LoVo (cell line): ENCODE data around the gene RABGAP1L.
"Not testable (repeated sequence)": the region's sequence is repeated elsewhere in the genome, so short reads cannot be mapped to it uniquely, and the experiment has no call there.

Source experiments
- DNase-seq: peaks from one replicate; pipeline ENCODE4 v3.0.0-alpha.2; 2016; ENCODE audit warnings: low spot score

Gene RABGAP1L

DNA sequence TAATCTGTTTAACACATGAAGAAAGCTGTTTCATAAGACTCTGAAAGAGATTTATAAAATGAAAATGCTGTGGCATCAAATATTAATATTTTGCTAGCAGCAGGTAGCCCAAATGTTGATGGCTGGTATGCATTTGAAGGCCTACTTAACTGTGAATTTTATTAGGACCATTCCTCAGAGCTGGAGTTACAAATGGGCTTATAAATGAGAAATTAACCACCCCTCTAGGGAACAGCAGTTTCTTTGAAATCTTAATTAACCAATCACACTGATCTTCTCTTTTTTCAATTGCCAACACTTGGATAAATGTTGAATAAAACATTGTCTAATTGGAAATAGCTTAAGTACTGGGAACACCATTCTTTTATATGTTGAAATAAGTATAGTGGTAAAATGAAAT lies 418.4 kb downstream of the RABGAP1L start:
- no peak for DNase-seq

DNA sequence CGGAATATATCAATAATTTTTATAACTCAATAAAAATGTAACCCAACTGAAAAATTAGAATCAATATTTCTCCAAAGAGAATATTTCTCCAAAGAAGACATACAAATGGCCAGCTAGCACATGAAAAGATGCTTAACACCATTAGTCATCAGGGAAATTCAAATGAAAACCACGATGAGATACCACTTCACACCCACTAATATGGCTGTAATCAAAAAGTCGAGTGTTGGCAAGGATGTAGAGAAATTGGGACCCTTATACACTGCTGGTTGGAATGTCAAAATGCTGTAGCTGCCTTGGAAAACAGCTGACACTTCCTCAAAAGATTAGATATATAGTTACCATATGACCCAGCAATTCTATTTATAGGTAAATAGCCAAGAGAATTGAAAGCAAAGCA lies 421.5 kb downstream of the RABGAP1L start:
- no peak for DNase-seq

DNA sequence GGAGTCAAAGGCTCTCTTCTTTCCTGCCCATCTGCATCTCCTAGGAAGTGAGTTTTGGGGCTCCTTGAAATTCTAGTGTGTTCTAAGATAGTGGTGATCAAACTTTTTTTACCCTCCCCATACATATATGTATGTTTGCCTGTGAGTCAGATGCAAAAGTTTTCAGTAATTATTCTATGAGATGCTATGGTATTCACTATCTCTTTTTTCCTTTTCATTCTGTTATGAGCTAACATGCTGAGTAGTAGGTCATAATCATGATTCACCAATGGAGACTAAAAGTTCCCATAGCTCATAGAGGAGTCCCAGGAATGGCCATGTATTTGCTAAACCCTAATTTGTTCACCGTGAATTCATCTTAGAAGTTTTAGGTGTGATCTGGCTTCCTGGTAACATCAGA lies 424.0 kb downstream of the RABGAP1L start:
- no peak for DNase-seq

DNA sequence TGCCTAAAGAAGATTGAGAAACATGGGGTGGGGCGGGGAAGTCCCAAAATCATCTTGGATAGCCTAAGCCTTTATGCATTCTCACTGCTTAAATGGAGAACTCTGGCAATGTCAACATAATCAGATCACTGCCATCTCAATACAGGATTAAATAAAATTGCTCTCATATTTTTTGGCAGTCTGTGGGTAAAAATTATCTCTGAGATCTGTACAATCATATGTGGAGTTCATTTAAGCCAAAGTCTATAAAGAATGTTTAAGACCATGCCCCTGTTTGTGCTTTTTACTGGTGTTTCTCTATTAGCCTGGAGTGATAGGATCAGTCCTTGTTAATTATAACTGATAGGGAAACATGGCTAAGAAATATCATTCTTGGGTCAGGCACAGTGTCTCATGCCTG lies 424.8 kb downstream of the RABGAP1L start:
- DNase-seq: no peak

DNA sequence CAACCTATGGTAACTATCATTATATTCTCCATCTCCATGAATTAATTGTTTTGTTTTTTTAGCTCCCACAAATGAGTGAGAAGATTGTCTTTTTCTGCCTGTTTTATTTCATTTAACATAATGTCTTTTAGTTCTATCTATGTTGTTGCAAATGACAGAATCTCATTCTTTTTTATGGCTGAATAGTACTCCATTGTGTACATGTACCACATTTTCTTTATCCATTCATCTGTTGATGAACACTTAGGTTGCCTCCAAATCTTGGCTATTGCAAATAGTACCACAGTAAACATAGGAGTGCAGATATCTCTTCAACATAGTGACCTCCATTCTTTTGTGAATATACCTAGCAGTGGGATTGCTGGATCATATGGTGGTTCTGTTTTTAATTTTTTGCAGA lies 429.3 kb downstream of the RABGAP1L start:
- not testable (repeated sequence) for DNase-seq

DNA sequence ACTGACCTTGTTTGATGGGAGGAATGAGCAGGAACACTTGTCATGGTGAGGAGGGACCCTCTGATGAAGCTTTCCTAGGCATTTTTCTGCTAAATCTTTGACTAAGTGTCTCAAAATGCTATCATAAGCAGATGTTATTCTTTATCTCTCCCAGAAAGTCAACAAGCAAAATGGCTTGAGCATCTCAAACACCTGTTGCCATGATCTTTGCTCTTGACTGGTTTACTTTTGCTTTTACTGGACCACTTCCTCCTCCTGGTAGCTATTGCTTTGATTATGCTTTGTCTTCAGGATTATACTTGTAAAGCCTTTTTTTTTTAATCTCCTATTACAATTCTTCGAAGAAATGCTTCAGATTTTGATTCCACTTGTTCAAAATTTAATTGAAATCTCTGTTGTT lies 445.9 kb downstream of the RABGAP1L start:
- DNase-seq: no peak

DNA sequence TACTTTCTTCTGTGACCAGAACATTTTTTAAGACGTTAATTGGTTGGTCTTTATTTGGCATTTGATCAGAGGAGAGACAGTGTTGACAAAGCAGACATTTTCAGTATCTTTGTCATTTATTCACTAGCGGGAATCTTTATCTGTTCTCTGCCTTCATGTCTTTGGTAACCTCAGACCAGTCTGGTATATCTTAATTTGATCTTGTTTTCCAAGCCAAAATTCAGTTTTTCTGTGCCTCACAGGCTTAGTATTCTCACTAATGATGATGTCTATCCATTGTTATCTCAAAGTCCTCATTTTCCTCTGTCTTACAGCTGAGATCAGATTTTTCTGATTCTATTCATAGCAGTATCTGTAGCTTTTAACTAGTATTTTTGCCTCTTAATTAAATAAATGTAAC lies 447.2 kb downstream of the RABGAP1L start:
- DNase-seq: no peak

DNA sequence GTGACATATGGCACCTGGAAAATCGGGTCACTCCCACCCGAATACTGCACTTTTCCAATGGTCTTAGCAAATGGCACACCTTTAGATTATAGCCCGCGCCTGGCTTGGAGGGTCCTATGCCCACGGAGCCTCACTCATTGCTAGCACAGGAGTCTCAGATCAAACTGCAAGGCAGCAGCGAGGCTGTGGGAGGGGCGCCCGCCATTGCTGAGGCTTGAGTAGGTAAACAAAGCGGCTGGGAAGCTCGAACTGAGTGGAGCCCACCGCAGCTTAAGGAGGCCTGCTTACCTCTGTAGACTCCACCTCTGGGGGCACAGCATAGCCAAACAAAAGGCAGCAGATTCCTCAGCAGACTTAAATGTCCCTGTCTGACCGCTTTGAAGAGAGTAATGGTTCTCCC lies 458.6 kb downstream of the RABGAP1L start:
- DNase-seq: not testable (repeated sequence)

DNA sequence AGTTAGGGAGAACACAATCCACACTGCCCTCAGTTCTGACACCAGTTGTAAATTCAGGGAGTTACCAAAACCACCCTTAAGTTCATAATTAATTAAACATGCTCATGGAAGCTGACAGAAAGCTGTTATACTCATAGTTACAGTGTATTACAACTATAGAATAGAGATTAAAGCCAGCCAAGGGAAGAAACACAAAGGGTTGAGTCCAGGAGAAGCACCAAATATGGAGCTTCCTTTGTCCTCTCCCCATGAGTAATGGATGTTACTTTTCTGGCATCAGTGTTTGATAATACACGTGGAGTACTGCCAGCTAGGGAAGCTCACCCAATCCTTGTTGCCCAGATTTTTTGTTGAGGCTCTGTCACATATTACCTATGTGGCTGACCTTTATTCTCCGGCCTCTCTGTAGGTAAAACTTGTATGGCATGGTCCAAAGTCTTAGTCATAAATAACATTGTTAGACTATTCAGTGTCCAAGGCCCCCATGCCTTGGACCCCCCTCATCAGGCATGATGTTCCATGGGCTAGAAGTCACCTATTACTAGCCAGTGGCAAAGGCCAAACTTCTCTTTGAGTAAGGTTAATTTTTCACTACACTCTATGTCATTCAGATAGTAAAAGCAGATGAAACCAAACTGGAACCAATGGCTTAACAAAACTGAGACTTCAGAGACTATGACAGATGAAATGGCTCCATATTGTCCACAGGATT lies 464.2 kb downstream of the RABGAP1L start:
- no peak for DNase-seq

DNA sequence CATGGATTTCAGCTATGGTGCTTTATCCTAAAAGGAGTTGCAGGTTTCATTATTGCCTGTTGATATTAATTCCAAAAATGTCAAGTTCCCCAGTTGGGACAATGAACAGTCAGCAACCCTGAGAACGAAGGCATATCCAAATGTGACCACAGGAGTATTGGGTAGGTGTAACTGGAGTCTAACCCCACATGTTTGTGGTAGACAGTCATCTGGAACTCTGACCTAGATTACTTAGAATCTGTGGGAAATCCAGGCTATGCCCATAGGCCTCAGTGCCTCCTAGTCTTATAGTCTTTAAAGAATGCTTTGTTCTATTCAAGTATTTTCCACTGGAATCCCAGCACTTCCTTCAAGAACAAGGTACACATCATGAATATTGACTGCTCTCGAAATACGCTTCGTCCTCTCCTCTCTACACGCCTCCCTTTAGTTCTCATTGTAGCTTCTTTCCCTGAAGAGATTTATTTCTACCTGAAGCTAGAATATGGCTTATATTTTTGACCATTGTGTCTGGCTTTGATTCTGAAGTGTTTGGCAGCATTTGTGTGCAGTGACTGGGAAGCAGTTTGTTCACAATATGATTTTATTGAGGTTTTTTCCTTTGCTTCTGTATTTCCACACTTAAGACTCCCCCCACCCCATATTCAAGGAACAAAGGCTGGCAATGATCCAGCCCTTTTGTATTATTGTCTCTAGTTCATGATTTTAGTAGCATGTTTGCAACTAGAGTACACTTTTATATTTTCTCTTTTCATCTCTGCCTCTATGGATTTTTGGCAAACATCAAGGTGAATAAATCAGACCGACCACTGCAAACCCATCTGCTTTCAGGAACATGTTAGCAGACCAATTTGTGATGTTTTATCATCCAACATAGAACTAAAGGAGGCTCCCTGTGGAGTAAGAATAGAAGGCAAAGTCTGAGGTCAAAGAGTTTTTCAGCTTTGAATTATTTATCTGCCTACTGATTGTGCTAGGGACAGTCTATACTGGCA lies 467.0 kb downstream of the RABGAP1L start:
- DNase-seq: no peak

DNA sequence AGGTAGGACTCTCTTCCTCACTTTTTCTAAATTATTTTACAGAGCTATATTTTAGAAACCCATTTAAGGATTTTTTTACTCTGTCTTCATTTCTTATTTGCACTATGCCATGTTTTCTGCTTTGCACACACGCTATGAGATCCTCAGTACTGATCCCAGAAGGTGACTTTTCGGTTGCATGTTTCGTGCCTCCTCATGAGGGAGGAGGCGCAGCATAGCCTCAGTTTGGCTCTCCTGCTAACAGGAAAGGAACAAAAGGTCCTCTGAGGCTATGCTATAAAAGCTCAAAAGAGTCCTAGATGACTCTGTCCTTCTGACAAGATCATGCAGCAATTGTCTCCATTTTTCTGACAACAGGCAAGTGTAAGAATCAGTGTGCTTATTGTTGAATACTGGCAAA lies 478.2 kb downstream of the RABGAP1L start:
- no peak for DNase-seq

DNA sequence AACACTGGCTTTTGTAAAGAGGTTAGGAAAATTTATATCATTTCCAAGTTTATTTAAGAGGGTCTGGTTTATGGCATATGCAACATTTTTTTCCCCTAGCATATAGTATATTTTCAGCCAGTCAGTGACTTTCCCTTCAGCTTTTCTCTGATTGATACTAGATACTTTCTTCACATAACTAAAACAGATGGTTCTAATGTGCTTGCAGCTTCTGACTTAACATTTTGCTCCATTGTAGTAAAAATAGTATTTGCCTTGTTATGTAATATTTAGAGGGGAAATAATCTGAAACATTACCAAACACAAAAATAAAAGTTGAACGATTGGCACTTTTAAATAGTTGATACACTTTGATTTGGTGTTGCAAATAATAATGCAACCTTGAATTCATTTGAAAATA lies 480.1 kb downstream of the RABGAP1L start:
- DNase-seq: no peak

DNA sequence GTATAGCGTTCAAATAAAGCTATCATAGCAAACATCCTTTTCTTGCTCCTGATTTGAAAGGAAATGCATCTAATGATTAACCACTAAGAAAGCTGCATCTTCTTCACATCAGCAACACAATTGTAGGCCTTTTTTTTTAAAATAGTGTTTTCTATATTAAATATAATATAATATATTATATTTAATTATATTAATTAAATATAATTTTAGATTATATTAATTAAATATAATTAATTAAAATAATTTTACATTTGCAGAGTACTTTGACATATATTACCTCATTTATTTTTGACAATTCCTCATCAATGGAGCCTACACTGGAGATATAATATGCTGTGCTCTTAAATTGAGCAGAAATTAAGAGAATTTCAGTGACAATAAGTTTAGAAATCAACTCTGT lies 481.5 kb downstream of the RABGAP1L start:
- no peak for DNase-seq

DNA sequence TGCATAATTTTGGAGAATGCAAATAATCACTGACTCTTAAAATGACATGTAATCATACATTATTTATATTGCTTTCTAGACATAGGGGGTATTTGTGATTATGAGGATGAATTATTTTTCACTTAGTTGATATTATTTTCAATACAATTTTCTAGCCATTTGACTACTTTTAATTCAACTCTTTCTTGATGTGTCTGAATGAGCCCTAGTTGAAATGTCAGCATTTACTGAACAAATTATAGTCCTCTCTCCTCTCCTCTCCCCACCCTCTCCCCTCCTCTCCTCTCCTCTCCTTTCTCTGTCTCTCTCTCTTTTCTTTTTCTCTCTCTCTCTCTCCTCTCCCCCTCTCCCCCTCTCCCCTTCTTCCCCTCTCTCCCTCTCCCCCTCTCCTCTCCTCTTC lies 483.1 kb downstream of the RABGAP1L start:
- no peak for DNase-seq

DNA sequence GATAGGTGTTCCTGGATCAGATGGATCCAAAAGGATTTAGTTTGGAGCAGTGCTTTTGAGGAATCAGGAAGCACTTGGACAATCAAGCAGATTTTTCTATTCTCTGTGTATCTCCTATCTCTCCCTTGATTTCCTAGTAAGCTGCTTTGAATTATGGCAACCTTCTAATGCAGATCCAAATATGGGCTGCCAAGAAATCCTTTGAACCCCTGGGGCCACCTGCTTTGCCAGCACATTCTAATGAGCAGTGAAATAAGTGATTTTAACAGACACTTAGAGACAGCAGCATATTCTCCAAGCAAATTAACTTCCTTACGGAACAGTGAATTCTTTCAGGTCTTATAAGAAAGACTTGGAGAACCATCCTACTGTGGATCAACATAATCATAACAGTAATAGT lies 483.9 kb downstream of the RABGAP1L start:
- DNase-seq: no peak

DNA sequence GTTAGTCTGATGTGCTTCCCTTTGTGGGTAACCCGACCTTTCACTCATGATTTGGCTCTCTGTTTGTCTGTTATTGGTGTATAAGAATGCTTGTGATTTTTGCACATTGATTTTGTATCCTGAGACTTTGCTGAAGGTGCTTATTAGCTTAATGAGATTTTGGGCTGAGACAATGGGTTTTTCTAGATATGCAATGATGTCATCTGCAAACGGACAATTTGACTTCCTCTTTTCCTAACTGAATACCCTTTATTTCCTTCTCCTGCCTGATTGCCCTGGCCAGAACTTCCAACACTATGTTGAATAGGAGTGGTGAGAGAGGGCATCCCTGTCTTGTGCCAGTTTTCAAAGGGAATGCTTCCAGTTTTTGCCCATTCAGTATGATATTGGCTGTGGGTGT lies 490.3 kb downstream of the RABGAP1L start:
- DNase-seq: not testable (repeated sequence)

DNA sequence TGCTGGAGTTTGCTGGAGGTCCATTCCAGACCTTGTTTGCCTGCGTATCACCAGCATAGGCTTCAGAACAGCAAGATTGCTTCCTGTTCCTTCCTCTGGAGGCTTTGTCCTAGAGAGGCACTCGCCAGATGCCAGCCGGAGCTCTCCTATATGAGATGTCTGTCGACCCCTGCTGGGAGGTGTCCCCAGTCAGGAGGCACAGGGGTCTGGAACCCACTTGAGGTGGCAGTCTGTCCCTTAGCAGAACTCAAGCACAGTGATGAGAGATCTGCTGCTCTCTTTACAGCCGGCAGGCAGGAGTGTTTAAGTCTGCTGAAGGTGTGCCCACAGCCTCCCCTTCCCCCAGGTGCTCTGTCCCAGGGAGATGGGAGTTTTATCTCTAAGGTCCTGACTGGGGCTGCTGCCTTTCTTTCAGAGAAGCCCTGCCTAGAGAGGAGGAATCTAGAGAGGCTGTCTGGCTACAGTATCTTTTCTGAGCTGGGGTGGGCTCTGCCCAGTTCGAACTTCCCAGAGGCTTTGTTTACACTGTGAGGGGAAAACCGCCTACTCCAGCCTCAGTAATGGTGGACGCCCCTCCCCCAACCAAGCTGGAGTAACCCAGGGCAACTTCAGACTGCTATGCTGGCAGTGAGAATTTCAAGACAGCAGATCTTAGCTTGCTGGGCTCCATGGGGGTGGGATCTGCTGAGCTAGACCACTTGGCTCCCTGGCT lies 493.4 kb downstream of the RABGAP1L start:
- DNase-seq: no peak

DNA sequence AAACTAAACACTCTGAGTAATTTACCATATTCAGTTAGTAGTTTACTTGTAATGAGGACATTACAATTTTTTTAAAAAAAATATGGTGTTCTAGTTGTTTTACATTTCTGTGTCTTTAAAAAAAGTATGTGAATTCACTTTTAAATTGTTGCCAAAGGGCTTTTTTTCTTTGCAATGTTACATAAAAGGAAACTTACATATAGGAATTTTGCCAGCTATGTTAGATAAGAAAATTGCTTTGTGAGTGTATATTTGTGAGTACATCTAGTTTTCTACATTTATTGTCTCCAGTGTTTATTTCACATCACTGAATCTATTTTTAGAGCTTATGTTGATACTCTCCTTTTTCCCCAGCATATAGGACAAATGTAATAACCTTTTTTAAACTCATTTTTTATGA lies 495.2 kb downstream of the RABGAP1L start:
- DNase-seq: no peak

DNA sequence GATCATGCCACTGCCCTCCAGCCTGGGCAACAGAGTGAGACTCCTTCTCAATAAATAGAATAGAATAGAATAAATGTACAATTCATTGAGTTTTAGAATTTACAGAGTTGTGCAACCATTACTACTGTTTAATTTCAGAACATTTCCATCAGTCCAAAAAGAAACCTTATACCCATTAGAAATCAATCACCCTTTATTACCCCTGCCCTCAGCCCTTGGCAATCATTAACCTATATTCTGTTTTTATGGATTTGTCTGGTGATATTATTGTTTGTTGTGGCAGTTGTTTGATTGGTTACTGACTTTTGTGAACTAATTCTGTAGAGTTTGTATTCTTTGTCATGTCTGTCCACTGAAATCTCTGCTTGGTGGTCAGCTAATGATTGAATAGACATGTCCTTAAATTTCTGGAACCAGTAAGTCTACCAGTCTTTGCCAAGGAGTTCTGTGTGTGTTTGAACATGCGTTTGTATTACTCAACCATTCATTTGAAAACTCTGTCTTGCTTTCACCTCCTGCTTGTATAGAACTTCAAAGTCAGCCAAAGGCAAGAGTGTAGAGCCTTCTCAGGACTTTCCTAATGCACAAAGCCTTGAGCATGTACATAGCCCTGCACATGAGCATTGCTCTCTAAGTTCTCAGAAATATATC lies 497.2 kb downstream of the RABGAP1L start:
- no peak for DNase-seq

DNA sequence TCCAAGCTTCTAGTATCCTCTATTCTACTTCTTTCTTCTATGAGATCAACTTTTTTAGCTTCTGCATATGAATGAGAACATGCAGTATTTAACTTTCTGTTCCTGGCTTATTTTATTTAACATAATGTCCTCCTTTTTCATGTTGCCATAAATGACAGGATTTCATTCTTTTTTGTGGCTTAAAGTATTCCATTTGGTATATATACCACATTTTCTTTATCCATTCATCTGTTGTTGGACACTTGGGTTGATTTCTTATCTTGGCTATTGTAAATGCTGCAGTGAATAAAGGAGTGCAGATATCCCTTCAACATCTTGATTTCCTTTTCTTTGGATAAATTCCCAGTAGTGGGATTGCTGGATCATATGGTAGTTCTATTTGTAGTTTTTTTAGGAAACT lies 498.1 kb downstream of the RABGAP1L start:
- DNase-seq: no peak

DNA sequence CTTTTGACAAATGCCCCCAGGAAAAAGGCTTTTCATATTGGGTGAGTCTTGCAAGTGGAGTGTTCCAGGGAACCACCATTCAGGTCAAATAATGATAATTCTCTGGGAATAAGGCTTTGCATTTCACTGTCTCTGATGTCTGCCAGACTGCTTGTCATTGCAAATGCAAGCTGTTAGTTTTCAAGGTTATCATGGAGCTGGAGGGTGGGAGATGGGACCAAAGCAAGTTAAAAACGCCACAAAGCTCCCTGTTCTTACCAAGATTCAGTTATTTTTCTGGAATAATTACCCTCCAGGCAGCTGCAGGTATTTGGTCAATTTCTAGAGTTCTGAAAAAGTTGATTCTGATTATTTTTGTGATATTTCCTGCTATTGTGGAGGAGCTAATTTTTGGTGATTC lies 498.6 kb downstream of the RABGAP1L start:
- DNase-seq: no peak

DNA sequence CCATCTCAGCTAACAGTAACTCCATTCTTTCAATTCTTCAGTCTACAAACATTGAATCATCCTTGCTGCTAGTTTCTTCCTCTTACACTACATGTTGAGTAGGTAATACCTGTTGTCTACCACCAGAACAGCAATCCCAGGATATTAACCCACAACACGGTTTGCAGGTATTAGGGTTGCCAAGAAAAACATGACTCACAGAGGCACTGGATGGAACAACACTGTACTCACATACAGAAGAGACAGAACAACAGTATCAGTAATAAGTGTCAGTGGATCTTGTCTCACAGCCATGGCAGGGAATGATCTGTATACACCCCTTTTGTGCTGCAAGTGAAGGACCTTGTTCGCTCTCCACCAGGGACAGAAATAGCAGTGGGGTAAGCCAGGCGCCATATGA lies 500.5 kb downstream of the RABGAP1L start:
- no peak for DNase-seq
